Measurements from ENCODE around the gene RNASEH2A. TPM values are rescaled to one million over a fixed set of nuclear protein-coding genes. Genes with fewer than 3 reads are reported as not detected.

RNASEH2A gene
- total RNA-seq, 1 donor from 2014 or later, result 9.9 TPM

DNA sequence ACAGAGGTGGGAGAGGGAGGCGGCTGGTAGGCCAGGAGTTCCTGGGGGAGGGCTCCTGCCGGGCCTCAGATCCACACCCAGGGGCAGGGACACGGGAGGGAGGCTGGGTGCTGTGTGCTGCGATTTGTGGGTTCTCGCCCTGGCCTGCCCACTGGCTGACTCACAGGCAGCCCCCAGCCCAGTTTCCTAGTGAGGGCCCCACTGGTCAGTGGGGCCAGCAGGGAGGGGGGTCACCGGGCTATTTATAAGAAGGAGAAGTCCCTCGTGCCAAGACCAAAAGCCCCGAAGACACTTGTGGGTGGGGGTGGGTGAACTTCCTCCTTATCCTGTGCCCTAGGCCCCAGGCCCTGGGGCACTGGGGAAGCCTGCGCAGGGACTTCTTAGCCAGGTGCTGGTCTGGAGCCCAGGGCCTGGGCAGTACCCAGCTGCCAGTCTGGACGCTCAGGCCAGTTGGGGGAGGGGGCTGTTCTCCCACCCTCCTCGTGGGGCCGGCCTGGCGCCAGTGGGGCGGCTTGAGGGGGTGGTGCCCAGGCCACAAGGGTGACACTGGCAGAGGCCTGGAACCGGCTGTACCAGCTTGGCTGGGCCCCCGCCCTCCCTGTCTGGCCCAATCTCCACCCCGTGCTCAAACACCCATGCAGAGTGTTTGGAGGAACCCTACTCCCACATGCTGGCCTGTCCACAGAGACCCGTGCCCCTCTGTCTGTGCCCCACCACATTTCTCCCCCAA is 20.1 kb upstream of the RNASEH2A start:
- no peak overlapping the region for H3K4me3 Mint-ChIP-seq (ENCODE audit: unreplicated experiment)
- H3K9me3 Mint-ChIP-seq (ENCODE audit: low read depth), result no peaks in the 10 kb centered on the region
- H3K36me3 Mint-ChIP-seq (ENCODE audit: low read depth), result no peaks in the 10 kb centered on the region
- TF ChIP-seq, protein P1, sequence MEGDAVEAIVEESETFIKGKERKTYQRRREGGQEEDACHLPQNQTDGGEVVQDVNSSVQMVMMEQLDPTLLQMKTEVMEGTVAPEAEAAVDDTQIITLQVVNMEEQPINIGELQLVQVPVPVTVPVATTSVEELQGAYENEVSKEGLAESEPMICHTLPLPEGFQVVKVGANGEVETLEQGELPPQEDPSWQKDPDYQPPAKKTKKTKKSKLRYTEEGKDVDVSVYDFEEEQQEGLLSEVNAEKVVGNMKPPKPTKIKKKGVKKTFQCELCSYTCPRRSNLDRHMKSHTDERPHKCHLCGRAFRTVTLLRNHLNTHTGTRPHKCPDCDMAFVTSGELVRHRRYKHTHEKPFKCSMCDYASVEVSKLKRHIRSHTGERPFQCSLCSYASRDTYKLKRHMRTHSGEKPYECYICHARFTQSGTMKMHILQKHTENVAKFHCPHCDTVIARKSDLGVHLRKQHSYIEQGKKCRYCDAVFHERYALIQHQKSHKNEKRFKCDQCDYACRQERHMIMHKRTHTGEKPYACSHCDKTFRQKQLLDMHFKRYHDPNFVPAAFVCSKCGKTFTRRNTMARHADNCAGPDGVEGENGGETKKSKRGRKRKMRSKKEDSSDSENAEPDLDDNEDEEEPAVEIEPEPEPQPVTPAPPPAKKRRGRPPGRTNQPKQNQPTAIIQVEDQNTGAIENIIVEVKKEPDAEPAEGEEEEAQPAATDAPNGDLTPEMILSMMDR (IDR thresholded peaks at IDR 0.05), result no peak
- peak overlapping the region; percentile 72 for H3K27ac Mint-ChIP-seq (ENCODE audit: unreplicated experiment)
- peaks cover 45% of the 10 kb centered on the region for H3K4me1 Mint-ChIP-seq (ENCODE audit: low read depth)
- DNase-seq (ENCODE audit: low spot score), result no peak
- H3K27me3 Mint-ChIP-seq (ENCODE audit: low read depth), result no peaks in the 10 kb centered on the region

DNA sequence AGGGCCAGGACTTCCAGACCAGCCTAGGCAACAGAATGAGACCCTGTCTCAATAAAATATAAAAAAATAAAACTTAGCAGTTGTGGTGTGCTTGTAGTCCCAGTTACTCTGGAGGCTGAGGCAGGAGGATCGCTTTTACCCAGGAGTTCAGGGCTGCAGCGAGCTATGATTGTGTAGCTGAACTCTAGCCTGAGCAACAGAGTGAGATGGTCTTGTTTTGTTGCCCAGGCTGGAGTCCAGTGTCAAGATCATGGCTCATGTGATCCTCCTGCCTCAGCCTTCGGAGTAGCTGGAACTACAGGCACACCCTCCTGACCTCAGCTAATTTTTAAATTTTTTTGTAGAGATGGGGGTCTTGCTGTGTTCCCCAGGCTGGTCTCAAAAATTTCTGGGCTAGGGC is 19.4 kb upstream of the RNASEH2A start:
- Mint-ChIP-seq H3K4me1 (ENCODE audit: low read depth) (peaks cover 41% of the 10 kb centered on the region), H3K4me3 (ENCODE audit: unreplicated experiment) (no peak overlapping the region), H3K27ac (ENCODE audit: unreplicated experiment) (peak overlapping the region; percentile 72), H3K27me3 (ENCODE audit: low read depth) (no peaks in the 10 kb centered on the region), H3K9me3 (ENCODE audit: low read depth) (no peaks in the 10 kb centered on the region), H3K36me3 (ENCODE audit: low read depth) (no peaks in the 10 kb centered on the region)
- DNase-seq (ENCODE audit: low spot score), result no peak
- TF ChIP-seq, protein P1 (IDR thresholded peaks at IDR 0.05), result no peak

DNA sequence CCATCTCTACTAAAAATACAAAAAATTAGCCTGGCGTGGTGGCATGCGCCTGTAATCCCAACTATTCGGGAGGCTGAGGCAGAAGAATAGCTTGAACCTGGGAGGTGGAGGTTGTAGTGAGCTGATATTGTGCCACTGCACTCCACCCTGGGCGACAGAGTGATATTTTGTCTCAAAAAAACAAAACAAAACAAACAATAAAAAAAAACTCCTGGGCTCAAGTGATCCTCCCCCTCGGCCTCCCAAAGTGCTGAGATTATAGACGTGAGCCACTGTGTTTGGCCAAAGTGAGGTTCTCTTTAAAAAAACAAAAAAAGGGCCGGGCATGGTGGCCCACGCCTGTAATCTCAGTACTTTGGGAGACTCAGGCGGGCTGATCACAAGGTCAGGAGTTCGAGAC is 18.9 kb upstream of the RNASEH2A start:
- Mint-ChIP-seq H3K4me1 (ENCODE audit: low read depth) (peaks cover 38% of the 10 kb centered on the region), H3K27me3 (ENCODE audit: low read depth) (no peaks in the 10 kb centered on the region), H3K27ac (ENCODE audit: unreplicated experiment) (peak overlapping the region; percentile 99), H3K4me3 (ENCODE audit: unreplicated experiment) (no peak overlapping the region), H3K9me3 (ENCODE audit: low read depth) (no peaks in the 10 kb centered on the region), H3K36me3 (ENCODE audit: low read depth) (no peaks in the 10 kb centered on the region)
- TF ChIP-seq, protein P1 (IDR thresholded peaks at IDR 0.05), result no peak
- no peak for DNase-seq (ENCODE audit: low spot score)

DNA sequence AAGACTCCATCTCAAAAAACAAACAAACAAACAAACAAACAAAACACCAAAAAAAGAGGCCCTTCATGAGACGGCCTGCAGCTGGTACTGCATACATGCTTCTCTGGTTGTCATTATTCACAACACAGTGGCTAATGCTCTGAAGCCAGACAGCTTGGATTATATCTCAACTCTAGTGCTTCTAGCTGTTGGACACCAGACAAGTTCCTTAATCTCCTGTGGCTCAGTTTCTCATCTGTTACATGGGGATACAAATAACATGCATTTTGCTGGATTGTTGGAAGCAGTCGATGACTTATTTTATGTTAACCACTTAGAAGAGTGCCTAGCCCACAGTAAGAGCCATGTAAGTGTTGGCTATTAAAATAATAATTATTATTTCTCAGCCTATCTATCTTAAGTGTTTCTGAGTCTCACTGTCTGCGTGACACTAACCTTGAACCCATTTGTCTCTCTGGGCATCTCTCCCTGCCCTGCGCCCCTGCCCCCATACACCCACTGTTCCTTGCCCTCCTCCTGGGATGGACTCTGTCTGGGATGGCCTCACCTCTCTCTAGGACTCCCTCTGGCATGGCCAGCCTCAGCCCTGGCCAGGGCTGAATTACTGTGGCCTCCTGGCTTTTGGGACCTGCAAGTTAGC is 18.2 kb upstream of the RNASEH2A start:
- peaks cover under 1% of the 10 kb centered on the region for H3K36me3 Mint-ChIP-seq (ENCODE audit: low read depth)
- H3K4me3 Mint-ChIP-seq (ENCODE audit: unreplicated experiment), result no peak overlapping the region
- peaks cover 38% of the 10 kb centered on the region for H3K4me1 Mint-ChIP-seq (ENCODE audit: low read depth)
- no peak for DNase-seq (ENCODE audit: low spot score)
- H3K9me3 Mint-ChIP-seq (ENCODE audit: low read depth), result no peaks in the 10 kb centered on the region
- H3K27ac Mint-ChIP-seq (ENCODE audit: unreplicated experiment), result peak overlapping the region; percentile 99
- no peaks in the 10 kb centered on the region for H3K27me3 Mint-ChIP-seq (ENCODE audit: low read depth)
- TF ChIP-seq, protein P1 (IDR thresholded peaks at IDR 0.05), result no peak

DNA sequence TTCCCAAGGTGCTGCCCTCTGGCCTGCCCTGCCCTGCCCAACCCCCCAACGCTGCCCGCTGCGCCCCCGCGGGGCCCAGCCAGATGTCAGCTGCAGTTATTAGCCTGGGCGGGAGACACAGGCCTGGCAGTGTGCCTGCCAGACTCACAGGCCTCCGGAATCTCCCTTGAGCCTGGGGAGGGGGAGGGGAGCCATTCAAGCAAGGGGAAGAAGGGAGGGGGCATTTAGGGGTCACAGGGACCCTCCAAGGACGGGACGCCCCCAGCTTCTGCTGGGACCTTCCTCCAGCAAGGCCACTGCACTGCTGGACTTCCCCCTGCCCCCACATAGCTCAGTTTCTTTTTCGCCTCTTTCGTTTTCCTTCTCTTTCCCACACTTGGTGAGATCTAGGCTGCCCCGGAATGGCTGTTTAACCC is 17.7 kb upstream of the RNASEH2A start:
- H3K27ac Mint-ChIP-seq (ENCODE audit: unreplicated experiment), result peak overlapping the region; percentile 99
- H3K36me3 Mint-ChIP-seq (ENCODE audit: low read depth), result peaks cover 2% of the 10 kb centered on the region
- peak overlapping the region; percentile 71 for H3K4me3 Mint-ChIP-seq (ENCODE audit: unreplicated experiment)
- H3K9me3 Mint-ChIP-seq (ENCODE audit: low read depth), result no peaks in the 10 kb centered on the region
- TF ChIP-seq, protein P1 (IDR thresholded peaks at IDR 0.05), result peak; percentile 24
- no peak for DNase-seq (ENCODE audit: low spot score)
- peaks cover 38% of the 10 kb centered on the region for H3K4me1 Mint-ChIP-seq (ENCODE audit: low read depth)
- no peaks in the 10 kb centered on the region for H3K27me3 Mint-ChIP-seq (ENCODE audit: low read depth)

All from chondrocyte (in vitro differentiated cells).